OCI-LY7 (cell line): ENCODE data around the gene COL6A2. TPM values are rescaled to one million over a fixed set of nuclear protein-coding genes. Genes with fewer than 3 reads are reported as not detected.

Source experiments
- BruUV-seq: library from RNA; stranded (reverse); fragments of 400-500 nt; replicated peaks from 2 replicates; lab custom pipeline; 2021; lab: Mats Ljungman, UMichigan
- CTCF ChIA-PET: fragments of 300-600 bp; sonication (Branson Sonifier 250); formaldehyde crosslinking; loops from one replicate; lab custom pipeline; 2022; ENCODE audit warnings: antibody characterized with exemption; ENCODE audit not compliant: unreplicated experiment; lab: Charles Lee
- POLR2A ChIA-PET: fragments of 300-600 bp; sonication (Branson Sonifier 250); formaldehyde crosslinking; loops from one replicate; lab custom pipeline; 2022; ENCODE audit warnings: antibody characterized with exemption; lab: Charles Lee
- DNase-seq: peaks from one replicate; pipeline ENCODE4 v3.0.0-alpha.2; 2015; ENCODE audit warnings: low spot score
- H2AFZ ChIP-seq: fragments of 200-600 bp; sonication (generic), shearing (Covaris generic); 2 replicates; pipeline ENCODE4 v1.6.1; 2014; ENCODE audit warnings: mild to moderate bottlenecking, antibody characterized with exemption, low read length, moderate library complexity
- H3K27ac ChIP-seq: fragments of 200-600 bp; sonication (generic); 2 replicates; pipeline ENCODE4 v1.5.1; 2014; ENCODE audit warnings: mixed run types, low read depth, mild to moderate bottlenecking, moderate library complexity, low read length, inconsistent platforms; ENCODE audit not compliant: poor library complexity, severe bottlenecking
- H3K36me3 ChIP-seq: fragments of 200-600 bp; sonication (generic); 2 replicates; pipeline ENCODE4 v1.6.1; 2014; ENCODE audit warnings: mild to moderate bottlenecking, antibody characterized with exemption, low read length, moderate library complexity, mixed read lengths; ENCODE audit not compliant: insufficient read depth
- H3K4me1 ChIP-seq: fragments of 200-600 bp; sonication (generic); 2 replicates; pipeline ENCODE4 v1.5.1; 2014; ENCODE audit warnings: mild to moderate bottlenecking, low read length; ENCODE audit not compliant: insufficient read depth, poor library complexity, severe bottlenecking
- H3K4me2 ChIP-seq: fragments of 200-600 bp; sonication (generic); 2 replicates; pipeline ENCODE4 v1.6.1; 2014; ENCODE audit warnings: mild to moderate bottlenecking, low read length
- H3K4me3 ChIP-seq: fragments of 200-600 bp; sonication (generic); 2 replicates; pipeline ENCODE4 v1.5.1; 2014; ENCODE audit warnings: mild to moderate bottlenecking, low read depth, low read length; ENCODE audit not compliant: poor library complexity, severe bottlenecking
- H3K79me2 ChIP-seq: fragments of 200-600 bp; sonication (generic); 2 replicates; pipeline ENCODE4 v1.6.1; 2016; ENCODE audit warnings: low read depth, mild to moderate bottlenecking, low read length, moderate library complexity, mixed read lengths; ENCODE audit not compliant: insufficient read depth
- H3K9me2 ChIP-seq: fragments of 200-600 bp; sonication (generic); 2 replicates; pipeline ENCODE4 v1.6.1; 2016; ENCODE audit warnings: mild to moderate bottlenecking, low read length, mixed read lengths; ENCODE audit not compliant: insufficient read depth
- H3K9me3 ChIP-seq: fragments of 200-600 bp; sonication (generic); 2 replicates; pipeline ENCODE4 v1.6.1; 2014; ENCODE audit warnings: mild to moderate bottlenecking, mixed run types, low read length, mixed read lengths
- H4K20me1 ChIP-seq: fragments of 200-600 bp; sonication (generic); 2 replicates; pipeline ENCODE4 v1.6.1; 2014; ENCODE audit warnings: mild to moderate bottlenecking, antibody characterized with exemption, low read length, moderate library complexity, mixed read lengths; ENCODE audit not compliant: insufficient read depth
- CTCF ChIP-seq: fragments of 200-600 bp; sonication (generic); conservative IDR thresholded peaks from 2 replicates; pipeline ENCODE4 v1.5.1; 2014; ENCODE audit warnings: mild to moderate bottlenecking, antibody characterized with exemption, low read length, moderate library complexity, mixed read lengths
- EZH2phosphoT487 ChIP-seq: fragments of 200-600 bp; sonication (generic); IDR thresholded peaks from 2 replicates; pipeline ENCODE4 v1.6.1; 2018; ENCODE audit warnings: low read depth, borderline replicate concordance, mild to moderate bottlenecking, mixed run types, antibody characterized with exemption, low read length, moderate library complexity, mixed read lengths
- intact Hi-C: fragments of 100-400 bp; cut with micrococcal nuclease; formaldehyde crosslinking; loops from one replicate; pipeline ENCODE4 v1.10.0; 2022; ENCODE audit not compliant: unreplicated experiment
- total RNA-seq, 2 experiments: library from RNA; depleted of rRNA in 1 of 2; stranded (reverse); fragments of >200 nt in 1 of 2; shearing (Covaris generic) in 1 of 2; gene quantifications; 2 replicates each; pipeline ENCODE4 v1.2.3, GENCODE V29; 2014 to 2022

COL6A2 gene
- total RNA-seq, 2 experiments from 2014 or later = not detected

GRCh38 chr21:46150491-46151121 is 52.7 kb downstream of the COL6A2 start:
- POLR2A ChIA-PET = no interaction called here
- DNase-seq = no peak
- H3K36me3 ChIP-seq = no peaks in the 10 kb centered on the region
- H4K20me1 ChIP-seq = no peaks in the 10 kb centered on the region
- TF ChIP-seq EZH2phosphoT487 (no peak), CTCF (no peak)
- no peaks in the 10 kb centered on the region for H3K4me1 ChIP-seq
- H3K9me3 ChIP-seq = no peaks in the 10 kb centered on the region
- H3K4me2 ChIP-seq = no peak overlapping the region
- H3K4me3 ChIP-seq = no peak overlapping the region
- CTCF ChIA-PET = no interaction called here
- no peak overlapping the region for H3K27ac ChIP-seq
- BruUV-seq = no TSS peak
- no peaks in the 10 kb centered on the region for H3K79me2 ChIP-seq
- H3K9me2 ChIP-seq = no peaks in the 10 kb centered on the region
- H2AFZ ChIP-seq = no peak overlapping the region
- intact Hi-C loops = no loop called here

- POLR2A ChIA-PET = no interaction called here
- CTCF ChIA-PET = no interaction called here
- no peak for DNase-seq
- H3K36me3 ChIP-seq = no peaks in the 10 kb centered on the region
- no peaks in the 10 kb centered on the region for H3K79me2 ChIP-seq
- H3K9me2 ChIP-seq = no peaks in the 10 kb centered on the region
- no peaks in the 10 kb centered on the region for H4K20me1 ChIP-seq
- H3K4me1 ChIP-seq = no peaks in the 10 kb centered on the region
- no peak overlapping the region for H3K4me2 ChIP-seq
- intact Hi-C loops = no loop called here
- H3K27ac ChIP-seq = no peak overlapping the region
- no peaks in the 10 kb centered on the region for H3K9me3 ChIP-seq
- BruUV-seq = no TSS peak
- H2AFZ ChIP-seq = no peak overlapping the region
- H3K4me3 ChIP-seq = no peak overlapping the region
- TF ChIP-seq EZH2phosphoT487 (no peak), CTCF (no peak)
Observed at GRCh38 chr21:46151261-46151988, 53.5 kb downstream of the COL6A2 start.
